ENCODE measurements around the gene EAF2.

DNA sequence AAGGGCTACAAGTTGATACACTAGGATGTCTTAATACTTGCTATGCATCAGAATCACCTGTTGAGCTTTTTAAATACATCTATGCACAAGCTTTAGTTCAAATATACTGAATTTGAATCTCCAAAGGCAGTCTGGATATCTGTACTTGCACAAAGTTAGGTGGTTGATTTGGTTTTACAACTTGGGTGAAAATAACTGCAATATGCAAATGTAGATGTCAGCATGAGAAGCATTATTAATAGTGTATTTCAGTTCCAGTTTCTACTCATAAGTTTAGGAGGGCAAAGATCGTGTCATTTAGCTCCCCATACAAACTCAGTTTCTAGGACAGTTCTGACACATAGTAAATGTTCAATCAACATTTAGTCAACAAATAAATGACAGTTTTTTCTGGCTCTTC lies 25.8 kb upstream of the EAF2 start:
- TF ChIP-seq, protein P1, sequence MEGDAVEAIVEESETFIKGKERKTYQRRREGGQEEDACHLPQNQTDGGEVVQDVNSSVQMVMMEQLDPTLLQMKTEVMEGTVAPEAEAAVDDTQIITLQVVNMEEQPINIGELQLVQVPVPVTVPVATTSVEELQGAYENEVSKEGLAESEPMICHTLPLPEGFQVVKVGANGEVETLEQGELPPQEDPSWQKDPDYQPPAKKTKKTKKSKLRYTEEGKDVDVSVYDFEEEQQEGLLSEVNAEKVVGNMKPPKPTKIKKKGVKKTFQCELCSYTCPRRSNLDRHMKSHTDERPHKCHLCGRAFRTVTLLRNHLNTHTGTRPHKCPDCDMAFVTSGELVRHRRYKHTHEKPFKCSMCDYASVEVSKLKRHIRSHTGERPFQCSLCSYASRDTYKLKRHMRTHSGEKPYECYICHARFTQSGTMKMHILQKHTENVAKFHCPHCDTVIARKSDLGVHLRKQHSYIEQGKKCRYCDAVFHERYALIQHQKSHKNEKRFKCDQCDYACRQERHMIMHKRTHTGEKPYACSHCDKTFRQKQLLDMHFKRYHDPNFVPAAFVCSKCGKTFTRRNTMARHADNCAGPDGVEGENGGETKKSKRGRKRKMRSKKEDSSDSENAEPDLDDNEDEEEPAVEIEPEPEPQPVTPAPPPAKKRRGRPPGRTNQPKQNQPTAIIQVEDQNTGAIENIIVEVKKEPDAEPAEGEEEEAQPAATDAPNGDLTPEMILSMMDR (conservative IDR thresholded peaks at IDR 0.05 in 1 of 2, IDR thresholded peaks at IDR 0.05 in 1 of 2; ENCODE audit: extremely low read depth in 1 of 2, insufficient read depth in 1 of 2, low read depth in 1 of 2, low read length in 2 of 2): no peak
- TF ChIP-seq EZH2 (IDR thresholded peaks at IDR 0.05; ENCODE audit: borderline replicate concordance, low read length): no peak

Measured in mammary epithelial cell (primary cell).